Activated B cell treated with CpG ODN at 0.5 μM for 24 hours (primary cell): ENCODE results near the gene IL17A. TPM values are rescaled to one million over a fixed set of nuclear protein-coding genes. Genes with fewer than 3 reads are reported as not detected.
"Not testable (repeated sequence)": the region's sequence is repeated elsewhere in the genome, so short reads cannot be mapped to it uniquely, and the experiment has no call there.

Source experiments
- ATAC-seq: fragments of 200-7000 bp; cut with Tn5 transposase; one replicate; pipeline ENCODE4 v1.10.0; 2021; ENCODE audit warnings: low read depth, mild to moderate bottlenecking, moderate library complexity
- CTCF ChIA-PET: fragments of 350-600 bp; sonication (Branson Sonifier 250); formaldehyde crosslinking; loops from one replicate; lab custom pipeline; 2021; ENCODE audit warnings: antibody characterized with exemption; lab: Charles Lee
- POLR2A ChIA-PET: fragments of 350-600 bp; sonication (Branson Sonifier 250); formaldehyde crosslinking; loops from one replicate; lab custom pipeline; 2021; ENCODE audit warnings: antibody characterized with exemption; lab: Charles Lee
- DNase-seq: peaks from one replicate; pipeline ENCODE4 v3.0.0; 2022
- H3K27ac Mint-ChIP-seq: one replicate; pipeline ENCODE4 v1.8.0; 2020; ENCODE audit warnings: mixed read lengths
- H3K27me3 Mint-ChIP-seq: one replicate; pipeline ENCODE4 v1.8.0; 2021; ENCODE audit warnings: mixed read lengths
- H3K36me3 Mint-ChIP-seq: one replicate; pipeline ENCODE4 v1.8.0; 2021; ENCODE audit warnings: low read depth, mixed read lengths
- H3K4me1 Mint-ChIP-seq: one replicate; pipeline ENCODE4 v1.8.0; 2021; ENCODE audit warnings: mixed read lengths
- H3K4me3 Mint-ChIP-seq: one replicate; pipeline ENCODE4 v1.8.0; 2020; ENCODE audit warnings: mild to moderate bottlenecking, mixed read lengths
- H3K9me3 Mint-ChIP-seq: one replicate; pipeline ENCODE4 v1.8.0; 2020; ENCODE audit warnings: mixed read lengths
- CTCF ChIP-seq: fragments of 200-600 bp; IDR thresholded peaks from one replicate; pipeline ENCODE4 v1.8.0; 2022; ENCODE audit warnings: antibody characterized with exemption, mild to moderate bottlenecking
- intact Hi-C: fragments of 100-400 bp; cut with micrococcal nuclease; formaldehyde crosslinking; loops from one replicate; pipeline ENCODE4 v1.15.1; 2024
- total RNA-seq: library from RNA; stranded (reverse); gene quantifications from 2 replicates; pipeline ENCODE4 v1.2.3, GENCODE V29; 2022

Gene IL17A
- total RNA-seq, 1 donor from 2014 or later: not detected

GRCh38 chr6:52190409-52190808 is 4.2 kb downstream of the IL17A start:
- Mint-ChIP-seq H3K27ac (no peak overlapping the region), H3K27me3 (peaks cover 7% of the 10 kb centered on the region), H3K4me3 (no peak overlapping the region), H3K9me3 (no peaks in the 10 kb centered on the region), H3K36me3 (no peaks in the 10 kb centered on the region), H3K4me1 (no peaks in the 10 kb centered on the region)
- no peak for TF ChIP-seq CTCF
- ATAC-seq (no peak), DNase-seq (no peak)
- intact Hi-C loops: no loop called here
- ChIA-PET CTCF (no interaction called here), POLR2A (no interaction called here)

GRCh38 chr6:52191824-52192223 is 5.6 kb downstream of the IL17A start:
- Mint-ChIP-seq H3K27me3 (peaks cover 3% of the 10 kb centered on the region), H3K9me3 (no peaks in the 10 kb centered on the region), H3K36me3 (no peaks in the 10 kb centered on the region), H3K4me3 (no peak overlapping the region), H3K4me1 (no peaks in the 10 kb centered on the region), H3K27ac (no peak overlapping the region)
- ATAC-seq (no peak), DNase-seq (no peak)
- CTCF ChIA-PET: no interaction called here
- intact Hi-C loops: no loop called here
- TF ChIP-seq CTCF: no peak
- POLR2A ChIA-PET: no interaction called here

GRCh38 chr6:52195886-52196285 is 9.7 kb downstream of the IL17A start:
- no peak for ATAC-seq
- H3K4me1 Mint-ChIP-seq: no peaks in the 10 kb centered on the region
- no peak for TF ChIP-seq CTCF
- intact Hi-C loops: no loop called here
- no peaks in the 10 kb centered on the region for H3K27me3 Mint-ChIP-seq
- no peak overlapping the region for H3K27ac Mint-ChIP-seq
- DNase-seq: no peak
- H3K9me3 Mint-ChIP-seq: peaks cover 9% of the 10 kb centered on the region
- no peaks in the 10 kb centered on the region for H3K36me3 Mint-ChIP-seq
- CTCF ChIA-PET: no interaction called here
- no peak overlapping the region for H3K4me3 Mint-ChIP-seq
- POLR2A ChIA-PET: no interaction called here

- intact Hi-C loops, CTCF ChIA-PET, H3K4me1 Mint-ChIP-seq, H3K27me3 Mint-ChIP-seq, H3K36me3 Mint-ChIP-seq, DNase-seq, ATAC-seq, H3K27ac Mint-ChIP-seq, POLR2A ChIA-PET, H3K4me3 Mint-ChIP-seq: not testable (repeated sequence)
- peaks cover 16% of the 10 kb centered on the region for H3K9me3 Mint-ChIP-seq
Observed at GRCh38 chr6:52200088-52200487, 13.9 kb downstream of the IL17A start.

GRCh38 chr6:52201046-52201445 is 14.9 kb downstream of the IL17A start:
- Mint-ChIP-seq H3K27me3 (no peaks in the 10 kb centered on the region), H3K4me3 (no peak overlapping the region)

More at GRCh38 chr6:52201046-52201445, 14.9 kb downstream of the IL17A start:
- ChIA-PET POLR2A (no interaction called here), CTCF (no interaction called here)
- peaks cover 16% of the 10 kb centered on the region for H3K9me3 Mint-ChIP-seq
- TF ChIP-seq CTCF: no peak
- ATAC-seq: no peak
- no peaks in the 10 kb centered on the region for H3K36me3 Mint-ChIP-seq
- intact Hi-C loops: no loop called here
- no peak overlapping the region for H3K27ac Mint-ChIP-seq
- no peaks in the 10 kb centered on the region for H3K4me1 Mint-ChIP-seq
- DNase-seq: no peak
